SK-N-SH treated with all-trans-retinoic acid at 6 μM for 48 hours (cell line): ENCODE results near the gene MYO5B.

Experiments used
- ATAC-seq: fragments of 200-7000 bp; cut with Tn5 transposase; 3 replicates; pipeline ENCODE4 v1.9.1; 2020; ENCODE audit warnings: mild to moderate bottlenecking, moderate library complexity
- ARNTL ChIP-seq: fragments of 450-650 bp; formaldehyde crosslinking; IDR thresholded peaks from 2 replicates; pipeline ENCODE4 v1.5.0; 2020; ENCODE audit warnings: low read depth, mild to moderate bottlenecking, moderate library complexity, borderline replicate concordance
- BACH2 ChIP-seq: fragments of 250-450 bp; sonication (Bioruptor Pico); IDR thresholded peaks from 2 replicates; pipeline ENCODE4 v1.9.0; 2021; ENCODE audit warnings: mild to moderate bottlenecking, borderline replicate concordance
- CREB5 ChIP-seq: fragments of 250-450 bp; sonication (Bioruptor Pico); IDR thresholded peaks from 2 replicates; pipeline ENCODE4 v1.5.1; 2020; ENCODE audit warnings: low read depth, mild to moderate bottlenecking, moderate library complexity
- CSDC2 ChIP-seq: fragments of 250-450 bp; sonication (Bioruptor Pico); IDR thresholded peaks from 2 replicates; pipeline ENCODE4 v1.5.0; 2020; ENCODE audit warnings: mild to moderate bottlenecking, moderate library complexity
- CSRNP3 ChIP-seq: fragments of 250-450 bp; sonication (Bioruptor Pico); IDR thresholded peaks from 2 replicates; pipeline ENCODE4 v1.5.1; 2021; ENCODE audit warnings: mild to moderate bottlenecking, moderate library complexity
- ESRRG ChIP-seq: fragments of 250-450 bp; sonication (Bioruptor Pico); IDR thresholded peaks from 2 replicates; pipeline ENCODE4 v1.6.1; 2021; ENCODE audit warnings: mild to moderate bottlenecking
- GLIS3 ChIP-seq: fragments of 250-450 bp; sonication (Bioruptor Pico); IDR thresholded peaks from 2 replicates; pipeline ENCODE4 v1.5.0; 2020; ENCODE audit warnings: mild to moderate bottlenecking, moderate library complexity
- ISL1 ChIP-seq: fragments of 250-450 bp; sonication (Bioruptor Pico); IDR thresholded peaks from 2 replicates; pipeline ENCODE4 v2.1.2; 2022; ENCODE audit warnings: mild to moderate bottlenecking, moderate library complexity
- OSR1 ChIP-seq: fragments of 250-450 bp; sonication (Bioruptor Pico); IDR thresholded peaks from 2 replicates; pipeline ENCODE4 v1.8.0; 2022; ENCODE audit warnings: moderate library complexity, mild to moderate bottlenecking, inconsistent platforms
- PATZ1 ChIP-seq: fragments of 250-450 bp; sonication (Bioruptor Pico); IDR thresholded peaks from 2 replicates; pipeline ENCODE4 v1.8.0; 2020; ENCODE audit warnings: mild to moderate bottlenecking, moderate library complexity, borderline replicate concordance
- POU6F1 ChIP-seq: fragments of 250-450 bp; sonication (Bioruptor Pico); IDR thresholded peaks from 2 replicates; pipeline ENCODE4 v1.8.0; 2021; ENCODE audit warnings: low read depth, mild to moderate bottlenecking, moderate library complexity, borderline replicate concordance
- RARB ChIP-seq: fragments of 250-450 bp; sonication (Bioruptor Pico); IDR thresholded peaks from 2 replicates; pipeline ENCODE4 v1.8.0; 2021; ENCODE audit warnings: mild to moderate bottlenecking, moderate library complexity
- SNAI2 ChIP-seq: fragments of 250-450 bp; sonication (Bioruptor Pico); IDR thresholded peaks from 2 replicates; pipeline ENCODE4 v1.5.0; 2020; ENCODE audit warnings: mild to moderate bottlenecking, moderate library complexity
- TCF4 ChIP-seq: fragments of 250-450 bp; sonication (Bioruptor Pico); IDR thresholded peaks from 2 replicates; pipeline ENCODE4 v1.8.0; 2021; ENCODE audit warnings: mild to moderate bottlenecking, moderate library complexity, borderline replicate concordance
- TOX ChIP-seq: fragments of 250-450 bp; sonication (Bioruptor Pico); IDR thresholded peaks from 2 replicates; pipeline ENCODE4 v1.8.0; 2021; ENCODE audit warnings: mild to moderate bottlenecking, moderate library complexity, borderline replicate concordance
- ZC3H10 ChIP-seq: fragments of 250-450 bp; sonication (Bioruptor Pico); IDR thresholded peaks from 2 replicates; pipeline ENCODE4 v1.5.1; 2021; ENCODE audit warnings: mild to moderate bottlenecking, moderate library complexity
- ZFP3 ChIP-seq: fragments of 250-450 bp; sonication (Bioruptor Pico); IDR thresholded peaks from 2 replicates; pipeline ENCODE4 v1.5.0; 2020; ENCODE audit warnings: mild to moderate bottlenecking, moderate library complexity
- ZFP30 ChIP-seq: fragments of 450-650 bp; formaldehyde crosslinking; IDR thresholded peaks from 2 replicates; pipeline ENCODE4 v1.5.0; 2022; ENCODE audit warnings: mild to moderate bottlenecking, moderate library complexity
- ZNF565 ChIP-seq: fragments of 450-650 bp; formaldehyde crosslinking; conservative IDR thresholded peaks from 2 replicates; pipeline ENCODE4 v1.5.0; 2020; ENCODE audit warnings: low read depth, mild to moderate bottlenecking, moderate library complexity
- ZNF70 ChIP-seq: fragments of 450-650 bp; formaldehyde crosslinking; IDR thresholded peaks from 2 replicates; pipeline ENCODE4 v1.5.0; 2020; ENCODE audit warnings: mild to moderate bottlenecking, moderate library complexity
- ZNF8 ChIP-seq: fragments of 450-650 bp; formaldehyde crosslinking; IDR thresholded peaks from 2 replicates; pipeline ENCODE4 v1.5.0; 2020; ENCODE audit warnings: mild to moderate bottlenecking, moderate library complexity

Gene MYO5B

GRCh38 chr18:49850636-49851035 is 344.3 kb downstream of the MYO5B start (continued):
- no peak for TF ChIP-seq PATZ1 (CRISPR knock-in tag)
- TF ChIP-seq POU6F1 (CRISPR knock-in tag) = no peak

- ATAC-seq = peak; percentile 96
- TF ChIP-seq TOX (no peak), SNAI2 (no peak), ZNF8 (CRISPR knock-in tag) (no peak), ARNTL (no peak), ZNF70 (CRISPR knock-in tag) (no peak), ZFP30 (no peak), ZNF565 (CRISPR knock-in tag) (no peak), ESRRG (no peak), CSDC2 (CRISPR knock-in tag) (no peak), OSR1 (CRISPR knock-in tag) (no peak), CREB5 (no peak)
Measured at GRCh38 chr18:49849331-49850217, 345.4 kb downstream of the MYO5B start.

- no peak for ATAC-seq
- TF ChIP-seq GLIS3 (CRISPR knock-in tag) = no peak
- no peak for TF ChIP-seq TOX
- no peak for TF ChIP-seq ISL1 (CRISPR knock-in tag)
- no peak for TF ChIP-seq ZFP30
- TF ChIP-seq POU6F1 (CRISPR knock-in tag) = no peak
- no peak for TF ChIP-seq TCF4 (CRISPR knock-in tag)
- no peak for TF ChIP-seq CSRNP3 (CRISPR knock-in tag)
- no peak for TF ChIP-seq ARNTL
- TF ChIP-seq RARB = no peak
- no peak for TF ChIP-seq ZC3H10 (CRISPR knock-in tag)
- TF ChIP-seq ZNF70 (CRISPR knock-in tag) = no peak
- no peak for TF ChIP-seq ZNF565 (CRISPR knock-in tag)
- TF ChIP-seq ESRRG = no peak
- TF ChIP-seq ZNF8 (CRISPR knock-in tag) = no peak
- no peak for TF ChIP-seq CSDC2 (CRISPR knock-in tag)
- TF ChIP-seq PATZ1 (CRISPR knock-in tag) = no peak
- no peak for TF ChIP-seq ZFP3
- no peak for TF ChIP-seq BACH2 (CRISPR knock-in tag)
- no peak for TF ChIP-seq CREB5
- no peak for TF ChIP-seq SNAI2
Measured at GRCh38 chr18:49848115-49848514, 346.8 kb downstream of the MYO5B start.
